H1 (cell line): ENCODE results near the gene ST6GALNAC3. TPM values are rescaled to one million over a fixed set of nuclear protein-coding genes. Genes with fewer than 3 reads are reported as not detected.

Source experiments
- EGR1 ChIP-seq: IDR thresholded peaks from 2 replicates; pipeline ENCODE4 v1.6.1; 2011; ENCODE audit warnings: low read depth, low read length, borderline replicate concordance
- POLR2AphosphoS5 ChIP-seq: IDR thresholded peaks from 2 replicates; pipeline ENCODE4 v1.6.1; 2011; ENCODE audit warnings: low read depth, low read length
- SIX5 ChIP-seq: IDR thresholded peaks from 2 replicates; pipeline ENCODE4 v1.6.1; 2011; ENCODE audit warnings: mild to moderate bottlenecking, low read depth, low read length
- TBP ChIP-seq: IDR thresholded peaks from 2 replicates; pipeline ENCODE4 v1.6.1; 2011; ENCODE audit warnings: low read depth, low read length, improper control_type of control experiment
- polyA plus RNA-seq, 7 experiments: library from polyadenylated mRNA; depleted of rRNA in 3 of 7; stranded (reverse) in 5 of 7; unstranded in 2 of 7; fragments of >200 nt in 5 of 7; fragments of 200-250 nt in 2 of 7; gene quantifications; 1 replicate in 5 of 7; 2 replicates in 1 of 7; 4 replicates in 1 of 7; pipeline versions ENCODE4 v1.2.1 to v1.2.3, GENCODE V29; 2011 to 2013; ENCODE audit warnings: missing spikeins in 2 of 7, mixed read lengths in 2 of 7
- total RNA-seq: library from RNA; stranded (reverse); fragmentation: NEBNext Ultra II Directional; extraction: Animal tissue kit (Norgen Biotek cat#: 25700); gene quantifications from 2 replicates; pipeline ENCODE4 v1.2.1, GENCODE V29; 2021
- TF ChIP-seq, protein P1 (sequence below): fragments of 300-600 bp; sonication (generic); IDR thresholded peaks from 2 replicates; pipeline ENCODE4 v1.7.1; 2012; ENCODE audit warnings: low read length, moderate library complexity, mild to moderate bottlenecking, inconsistent platforms; ENCODE audit not compliant: insufficient replicate concordance
- TF ChIP-seq, protein P2 (sequence below): IDR thresholded peaks from 2 replicates; pipeline ENCODE4 v1.6.1; 2012; ENCODE audit warnings: inconsistent platforms

The ST6GALNAC3 gene
- total and polyA plus RNA-seq, 2 of the 8 experiments (the other 6 are each of a cell fraction or from before 2014, with no cell fraction given), result 4.9 to 19.0 TPM

DNA sequence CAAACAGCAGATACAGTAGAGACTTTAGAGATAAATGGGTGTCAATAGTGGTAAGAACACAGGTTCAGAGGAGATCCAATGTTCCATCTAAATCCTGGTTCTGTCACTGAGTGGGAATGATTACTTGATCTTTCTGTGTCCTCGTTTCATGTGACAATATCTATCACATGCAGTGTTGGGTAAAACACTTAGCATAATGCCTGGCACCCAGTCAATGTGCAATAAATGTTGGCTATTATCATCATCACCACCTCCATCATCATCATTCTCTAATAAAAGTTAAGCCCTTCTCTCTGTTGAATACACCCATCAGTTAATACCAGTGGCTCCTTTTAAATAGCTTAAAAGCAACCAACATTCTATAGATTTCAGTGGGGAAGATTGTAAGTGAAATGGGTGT, 184.7 kb downstream of the ST6GALNAC3 start (continued):
- TF ChIP-seq, protein P1, sequence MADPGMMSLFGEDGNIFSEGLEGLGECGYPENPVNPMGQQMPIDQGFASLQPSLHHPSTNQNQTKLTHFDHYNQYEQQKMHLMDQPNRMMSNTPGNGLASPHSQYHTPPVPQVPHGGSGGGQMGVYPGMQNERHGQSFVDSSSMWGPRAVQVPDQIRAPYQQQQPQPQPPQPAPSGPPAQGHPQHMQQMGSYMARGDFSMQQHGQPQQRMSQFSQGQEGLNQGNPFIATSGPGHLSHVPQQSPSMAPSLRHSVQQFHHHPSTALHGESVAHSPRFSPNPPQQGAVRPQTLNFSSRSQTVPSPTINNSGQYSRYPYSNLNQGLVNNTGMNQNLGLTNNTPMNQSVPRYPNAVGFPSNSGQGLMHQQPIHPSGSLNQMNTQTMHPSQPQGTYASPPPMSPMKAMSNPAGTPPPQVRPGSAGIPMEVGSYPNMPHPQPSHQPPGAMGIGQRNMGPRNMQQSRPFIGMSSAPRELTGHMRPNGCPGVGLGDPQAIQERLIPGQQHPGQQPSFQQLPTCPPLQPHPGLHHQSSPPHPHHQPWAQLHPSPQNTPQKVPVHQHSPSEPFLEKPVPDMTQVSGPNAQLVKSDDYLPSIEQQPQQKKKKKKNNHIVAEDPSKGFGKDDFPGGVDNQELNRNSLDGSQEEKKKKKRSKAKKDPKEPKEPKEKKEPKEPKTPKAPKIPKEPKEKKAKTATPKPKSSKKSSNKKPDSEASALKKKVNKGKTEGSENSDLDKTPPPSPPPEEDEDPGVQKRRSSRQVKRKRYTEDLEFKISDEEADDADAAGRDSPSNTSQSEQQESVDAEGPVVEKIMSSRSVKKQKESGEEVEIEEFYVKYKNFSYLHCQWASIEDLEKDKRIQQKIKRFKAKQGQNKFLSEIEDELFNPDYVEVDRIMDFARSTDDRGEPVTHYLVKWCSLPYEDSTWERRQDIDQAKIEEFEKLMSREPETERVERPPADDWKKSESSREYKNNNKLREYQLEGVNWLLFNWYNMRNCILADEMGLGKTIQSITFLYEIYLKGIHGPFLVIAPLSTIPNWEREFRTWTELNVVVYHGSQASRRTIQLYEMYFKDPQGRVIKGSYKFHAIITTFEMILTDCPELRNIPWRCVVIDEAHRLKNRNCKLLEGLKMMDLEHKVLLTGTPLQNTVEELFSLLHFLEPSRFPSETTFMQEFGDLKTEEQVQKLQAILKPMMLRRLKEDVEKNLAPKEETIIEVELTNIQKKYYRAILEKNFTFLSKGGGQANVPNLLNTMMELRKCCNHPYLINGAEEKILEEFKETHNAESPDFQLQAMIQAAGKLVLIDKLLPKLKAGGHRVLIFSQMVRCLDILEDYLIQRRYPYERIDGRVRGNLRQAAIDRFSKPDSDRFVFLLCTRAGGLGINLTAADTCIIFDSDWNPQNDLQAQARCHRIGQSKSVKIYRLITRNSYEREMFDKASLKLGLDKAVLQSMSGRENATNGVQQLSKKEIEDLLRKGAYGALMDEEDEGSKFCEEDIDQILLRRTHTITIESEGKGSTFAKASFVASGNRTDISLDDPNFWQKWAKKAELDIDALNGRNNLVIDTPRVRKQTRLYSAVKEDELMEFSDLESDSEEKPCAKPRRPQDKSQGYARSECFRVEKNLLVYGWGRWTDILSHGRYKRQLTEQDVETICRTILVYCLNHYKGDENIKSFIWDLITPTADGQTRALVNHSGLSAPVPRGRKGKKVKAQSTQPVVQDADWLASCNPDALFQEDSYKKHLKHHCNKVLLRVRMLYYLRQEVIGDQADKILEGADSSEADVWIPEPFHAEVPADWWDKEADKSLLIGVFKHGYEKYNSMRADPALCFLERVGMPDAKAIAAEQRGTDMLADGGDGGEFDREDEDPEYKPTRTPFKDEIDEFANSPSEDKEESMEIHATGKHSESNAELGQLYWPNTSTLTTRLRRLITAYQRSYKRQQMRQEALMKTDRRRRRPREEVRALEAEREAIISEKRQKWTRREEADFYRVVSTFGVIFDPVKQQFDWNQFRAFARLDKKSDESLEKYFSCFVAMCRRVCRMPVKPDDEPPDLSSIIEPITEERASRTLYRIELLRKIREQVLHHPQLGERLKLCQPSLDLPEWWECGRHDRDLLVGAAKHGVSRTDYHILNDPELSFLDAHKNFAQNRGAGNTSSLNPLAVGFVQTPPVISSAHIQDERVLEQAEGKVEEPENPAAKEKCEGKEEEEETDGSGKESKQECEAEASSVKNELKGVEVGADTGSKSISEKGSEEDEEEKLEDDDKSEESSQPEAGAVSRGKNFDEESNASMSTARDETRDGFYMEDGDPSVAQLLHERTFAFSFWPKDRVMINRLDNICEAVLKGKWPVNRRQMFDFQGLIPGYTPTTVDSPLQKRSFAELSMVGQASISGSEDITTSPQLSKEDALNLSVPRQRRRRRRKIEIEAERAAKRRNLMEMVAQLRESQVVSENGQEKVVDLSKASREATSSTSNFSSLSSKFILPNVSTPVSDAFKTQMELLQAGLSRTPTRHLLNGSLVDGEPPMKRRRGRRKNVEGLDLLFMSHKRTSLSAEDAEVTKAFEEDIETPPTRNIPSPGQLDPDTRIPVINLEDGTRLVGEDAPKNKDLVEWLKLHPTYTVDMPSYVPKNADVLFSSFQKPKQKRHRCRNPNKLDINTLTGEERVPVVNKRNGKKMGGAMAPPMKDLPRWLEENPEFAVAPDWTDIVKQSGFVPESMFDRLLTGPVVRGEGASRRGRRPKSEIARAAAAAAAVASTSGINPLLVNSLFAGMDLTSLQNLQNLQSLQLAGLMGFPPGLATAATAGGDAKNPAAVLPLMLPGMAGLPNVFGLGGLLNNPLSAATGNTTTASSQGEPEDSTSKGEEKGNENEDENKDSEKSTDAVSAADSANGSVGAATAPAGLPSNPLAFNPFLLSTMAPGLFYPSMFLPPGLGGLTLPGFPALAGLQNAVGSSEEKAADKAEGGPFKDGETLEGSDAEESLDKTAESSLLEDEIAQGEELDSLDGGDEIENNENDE, result no peak
- TF ChIP-seq, protein P2, sequence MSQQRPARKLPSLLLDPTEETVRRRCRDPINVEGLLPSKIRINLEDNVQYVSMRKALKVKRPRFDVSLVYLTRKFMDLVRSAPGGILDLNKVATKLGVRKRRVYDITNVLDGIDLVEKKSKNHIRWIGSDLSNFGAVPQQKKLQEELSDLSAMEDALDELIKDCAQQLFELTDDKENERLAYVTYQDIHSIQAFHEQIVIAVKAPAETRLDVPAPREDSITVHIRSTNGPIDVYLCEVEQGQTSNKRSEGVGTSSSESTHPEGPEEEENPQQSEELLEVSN, result no peak
- TF ChIP-seq POLR2AphosphoS5 (no peak), SIX5 (no peak), TBP (no peak), EGR1 (no peak)
